ENCODE measurements around the gene MPG. TPM values are rescaled to one million over a fixed set of nuclear protein-coding genes. Genes with fewer than 3 reads are reported as not detected.

The MPG gene
- polyA plus RNA-seq, 1 of the 3 experiments (the other 2 are of a cell fraction): 98.3 TPM

GRCh38 chr16:94918-95265 is 16.9 kb downstream of the MPG start:
- no peak for TF ChIP-seq PBX3 (IDR thresholded peaks at IDR 0.05)
- TF ChIP-seq SMC3 (IDR thresholded peaks at IDR 0.05; ENCODE audit: low read depth, low read length): no peak
- TF ChIP-seq RAD21 (IDR thresholded peaks at IDR 0.05; ENCODE audit: low read length): no peak
- H2AFZ ChIP-seq (ENCODE audit: low read depth): no peak overlapping the region
- H4K20me1 ChIP-seq (ENCODE audit: insufficient read depth): peaks cover 9% of the 10 kb centered on the region; the same call in 1 of the 2 replicates
- H3K4me3 ChIP-seq (ENCODE audit: low read depth in 2 of 2, low read length in 1 of 2): no peak overlapping the region
- no peaks in the 10 kb centered on the region for H3K79me2 ChIP-seq (ENCODE audit: insufficient read depth)
- H3K4me1 ChIP-seq (ENCODE audit: control insufficient read depth in 1 of 2, insufficient read depth in 2 of 2, low read depth in 1 of 2, low read length in 1 of 2): peaks cover 0 to 11% of the 10 kb centered on the region in 2 experiments; a peak in 1 of 4 replicates
- no peaks in the 10 kb centered on the region for H3K27me3 ChIP-seq (ENCODE audit: insufficient read depth)
- ChIA-PET CTCF (interaction anchor here (1.4 to 27.8 kb wide), 6 partner anchors 13 to 133 kb away, joined by 3 to 793 read pairs (median 6); partner anchors contain the start of genes HBQ1, MPG and RHBDF1), POLR2A (no interaction called here)
- H3K9ac ChIP-seq: no peak overlapping the region
- DNase-seq: no peak
- WGBS (ENCODE audit: low lambda C conversion rate): 97% methylated on average over 5 of the region's 5 CpGs
- H3K9me3 ChIP-seq: no peaks in the 10 kb centered on the region
- no peak overlapping the region for H3K27ac ChIP-seq (ENCODE audit: low read depth in 2 of 2, low read length in 1 of 2)
- H3K9me2 ChIP-seq: no peaks in the 10 kb centered on the region
- H3K4me2 ChIP-seq: no peak overlapping the region
- peaks cover 8% of the 10 kb centered on the region for H3F3A ChIP-seq (replicated peaks; ENCODE audit: insufficient read depth)
- H3K36me3 ChIP-seq (replicated peaks in 1 of 2; ENCODE audit: control insufficient read depth in 1 of 2, insufficient read depth in 2 of 2, low read length in 1 of 2): peaks cover 0 to 9% of the 10 kb centered on the region in 2 experiments

GRCh38 chr16:96935-97381 is 18.9 kb downstream of the MPG start:
- H3K9me2 ChIP-seq: no peaks in the 10 kb centered on the region
- DNase-seq: peak; percentile 95
- H3F3A ChIP-seq (replicated peaks; ENCODE audit: insufficient read depth): peaks cover 8% of the 10 kb centered on the region
- WGBS (ENCODE audit: low lambda C conversion rate): 34% methylated on average over 6 of the region's 11 CpGs
- H3K36me3 ChIP-seq (replicated peaks in 1 of 2; ENCODE audit: control insufficient read depth in 1 of 2, insufficient read depth in 2 of 2, low read length in 1 of 2): peaks cover 0 to 4% of the 10 kb centered on the region in 2 experiments
- H3K27me3 ChIP-seq (ENCODE audit: insufficient read depth): no peaks in the 10 kb centered on the region
- peaks cover 9% of the 10 kb centered on the region; the same call in 1 of the 2 replicates for H4K20me1 ChIP-seq (ENCODE audit: insufficient read depth)
- no peaks in the 10 kb centered on the region for H3K79me2 ChIP-seq (ENCODE audit: insufficient read depth)
- H3K4me2 ChIP-seq: no peak overlapping the region
- POLR2A ChIA-PET: interaction anchor here (1.2 kb wide), 2 partner anchors 19 to 34 kb away, joined by 3 to 5 read pairs; partner anchors contain the start of gene MPG
- H3K27ac ChIP-seq (ENCODE audit: low read depth in 2 of 2, low read length in 1 of 2): no peak overlapping the region
- H3K4me3 ChIP-seq (ENCODE audit: low read depth in 2 of 2, low read length in 1 of 2): no peak overlapping the region; a peak in 1 of 4 replicates
- peaks cover 0 to 8% of the 10 kb centered on the region in 2 experiments; a peak in 1 of 4 replicates for H3K4me1 ChIP-seq (ENCODE audit: control insufficient read depth in 1 of 2, insufficient read depth in 2 of 2, low read depth in 1 of 2, low read length in 1 of 2)
- CTCF ChIA-PET: interaction anchor here (0.6 to 27.8 kb wide), 32 partner anchors 9 to 322 kb away, joined by 3 to 793 read pairs (median 4); partner anchors contain the start of genes HBM, HBQ1, MPG and MRPL28
- H2AFZ ChIP-seq (ENCODE audit: low read depth): no peak overlapping the region
- no peak overlapping the region for H3K9ac ChIP-seq
- H3K9me3 ChIP-seq: no peaks in the 10 kb centered on the region
- TF ChIP-seq ELF1 (IDR thresholded peaks at IDR 0.05) (no peak), FOXJ3 (CRISPR knock-in tag; IDR thresholded peaks at IDR 0.05) (no peak), ZBTB33 (IDR thresholded peaks at IDR 0.05; ENCODE audit: borderline replicate concordance, low read depth) (no peak), SMC3 (IDR thresholded peaks at IDR 0.05; ENCODE audit: low read depth, low read length) (peak; percentile 96), TAF1 (IDR thresholded peaks at IDR 0.05; ENCODE audit: borderline replicate concordance, low read depth, low read length) (no peak), MEF2A (IDR thresholded peaks at IDR 0.05; ENCODE audit: borderline replicate concordance, low read depth) (no peak), CTCF (IDR thresholded peaks at IDR 0.05) (peak; percentile 99), PBX3 (IDR thresholded peaks at IDR 0.05) (no peak), POLR2AphosphoS5 (IDR thresholded peaks at IDR 0.05; ENCODE audit: low read depth, low read length) (no peak), RCOR1 (IDR thresholded peaks at IDR 0.05; ENCODE audit: low read length) (peak; percentile 32; the same call in 1 of the 2 replicates), JUND (IDR thresholded peaks at IDR 0.05) (no peak), MAX (IDR thresholded peaks at IDR 0.05; ENCODE audit: low read depth) (peak; percentile 50; the same call in 1 of the 2 replicates), REST (IDR thresholded peaks at IDR 0.05; ENCODE audit: low read depth, low read length) (peak; percentile 22; the same call in 1 of the 2 replicates), TEAD4 (IDR thresholded peaks at IDR 0.05; ENCODE audit: borderline replicate concordance, insufficient read depth) (no peak), MXI1 (IDR thresholded peaks at IDR 0.05; ENCODE audit: low read depth, low read length) (peak; percentile 43; the same call in 1 of the 2 replicates)
